Umbilical cord (tissue), 2 donors: Measurements from ENCODE around the gene TRIM26. TPM values are rescaled to one million over a fixed set of nuclear protein-coding genes. Genes with fewer than 3 reads are reported as not detected.
A peak's percentile ranks its signal among the peaks of the same experiment; 100 is the strongest.
"Not testable (repeated sequence)": the region's sequence is repeated elsewhere in the genome, so short reads cannot be mapped to it uniquely, and the experiment has no call there.

Source experiments
- DNase-seq: peaks from one replicate; pipeline ENCODE4 v3.0.0-alpha.2; 2015; ENCODE audit warnings: low spot score
- total RNA-seq: library from RNA; depleted of rRNA; stranded (reverse); fragments of >200 nt; gene quantifications from one replicate; pipeline ENCODE4 v1.2.3, GENCODE V29; 2014; ENCODE audit warnings: low replicate concordance; ENCODE audit not compliant: insufficient read depth

TRIM26 gene, protein sequence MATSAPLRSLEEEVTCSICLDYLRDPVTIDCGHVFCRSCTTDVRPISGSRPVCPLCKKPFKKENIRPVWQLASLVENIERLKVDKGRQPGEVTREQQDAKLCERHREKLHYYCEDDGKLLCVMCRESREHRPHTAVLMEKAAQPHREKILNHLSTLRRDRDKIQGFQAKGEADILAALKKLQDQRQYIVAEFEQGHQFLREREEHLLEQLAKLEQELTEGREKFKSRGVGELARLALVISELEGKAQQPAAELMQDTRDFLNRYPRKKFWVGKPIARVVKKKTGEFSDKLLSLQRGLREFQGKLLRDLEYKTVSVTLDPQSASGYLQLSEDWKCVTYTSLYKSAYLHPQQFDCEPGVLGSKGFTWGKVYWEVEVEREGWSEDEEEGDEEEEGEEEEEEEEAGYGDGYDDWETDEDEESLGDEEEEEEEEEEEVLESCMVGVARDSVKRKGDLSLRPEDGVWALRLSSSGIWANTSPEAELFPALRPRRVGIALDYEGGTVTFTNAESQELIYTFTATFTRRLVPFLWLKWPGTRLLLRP
- total RNA-seq = 15.6 TPM

DNA sequence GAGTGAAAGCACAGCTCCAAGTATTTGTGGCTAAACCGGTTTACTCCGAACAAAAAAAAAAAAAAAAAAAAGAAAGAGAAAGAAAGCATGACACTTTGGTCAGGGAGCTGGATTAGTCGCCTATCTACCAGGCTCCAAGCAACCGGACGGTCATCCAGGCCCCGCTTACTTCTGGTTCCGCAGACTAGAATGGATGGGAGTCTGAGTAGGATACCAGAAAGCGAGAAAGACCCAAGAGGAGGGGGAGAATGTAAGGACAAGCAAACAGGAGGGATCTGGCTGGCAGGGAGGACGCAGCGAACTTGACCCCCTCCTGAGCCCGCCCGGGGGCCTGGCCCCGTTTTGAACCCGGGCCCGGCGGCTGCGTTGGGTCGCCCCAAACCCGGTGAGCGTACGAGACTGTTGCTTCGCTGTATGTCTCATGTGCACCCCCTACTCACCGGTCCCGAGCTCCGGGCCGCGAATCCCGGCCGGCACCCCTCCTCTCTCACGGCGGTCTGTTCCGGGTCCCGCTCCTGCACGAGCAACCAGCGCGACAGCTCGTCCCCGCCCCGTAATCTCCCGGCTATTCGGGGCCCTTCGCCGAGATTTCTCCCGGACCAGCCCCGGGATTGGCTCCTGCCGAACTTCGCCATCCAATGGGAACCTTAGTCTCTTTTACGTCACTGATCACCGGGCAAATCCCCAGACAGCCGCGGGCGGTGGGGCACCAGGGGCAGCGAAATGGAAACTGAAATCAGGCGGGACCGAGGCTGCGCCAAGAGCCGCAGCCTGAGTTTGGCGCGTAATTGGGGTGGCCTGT lies at the start of gene TRIM26:
TRIM26 (minus strand) TSS at position 542 of the 802 bp plus-strand sequence. CDS start 14,303 bp downstream, outside the sequence.
- DNase-seq = peak; percentile 99

DNA sequence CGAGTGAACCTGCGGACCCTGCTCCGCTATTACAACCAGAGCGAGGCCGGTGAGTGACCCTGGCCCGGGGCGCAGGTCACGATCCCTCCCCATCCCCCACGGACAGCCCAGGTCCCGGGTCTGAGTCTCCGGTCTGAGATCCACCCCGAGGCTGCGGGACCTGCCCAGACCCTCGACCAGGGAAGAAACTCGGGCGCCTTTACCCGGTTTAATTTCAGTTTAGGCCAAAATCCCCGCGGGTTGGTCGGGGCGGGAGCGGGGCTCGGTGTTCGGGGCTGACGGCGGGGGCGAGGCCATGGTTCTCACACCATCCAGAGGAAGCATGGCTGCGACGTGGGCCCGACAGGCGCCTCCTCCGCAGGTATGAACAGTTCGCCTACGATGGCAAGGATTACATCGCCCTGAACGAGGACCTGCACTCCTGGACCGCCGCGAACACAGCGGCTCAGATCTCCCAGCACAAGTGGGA lies 46.9 kb upstream of the TRIM26 start:
- no peak for DNase-seq

GRCh38 chr6:30259140-30260035 lies 46.2 kb upstream of the TRIM26 start:
- DNase-seq = peak; percentile 84

GRCh38 chr6:30258204-30258603 lies 45.0 kb upstream of the TRIM26 start:
- no peak for DNase-seq

- not testable (repeated sequence) for DNase-seq
Measured at GRCh38 chr6:30252417-30252816, 39.2 kb upstream of the TRIM26 start.

GRCh38 chr6:30244560-30244959 lies 31.4 kb upstream of the TRIM26 start:
- DNase-seq = no peak

GRCh38 chr6:30238178-30238795 lies 25.1 kb upstream of the TRIM26 start:
- no peak for DNase-seq

DNA sequence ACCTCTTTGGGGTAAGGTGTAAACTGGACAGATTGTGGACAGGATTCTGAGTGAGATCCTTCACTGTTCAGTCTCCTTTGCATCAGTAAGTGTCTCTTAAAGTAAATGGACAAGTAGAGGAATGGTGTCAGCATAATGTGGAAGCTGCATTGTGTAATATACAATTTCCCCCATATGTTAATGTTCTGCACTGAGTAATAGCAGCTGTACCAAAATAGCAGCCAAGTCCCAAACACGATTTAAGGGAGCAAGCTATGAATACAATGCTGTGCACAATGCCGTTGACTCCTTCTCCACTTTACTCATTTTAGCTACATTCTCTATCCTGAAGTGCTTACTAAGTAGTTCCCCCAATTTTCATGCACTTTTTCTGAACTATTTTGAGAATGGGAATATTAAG lies 21.1 kb upstream of the TRIM26 start:
- DNase-seq = no peak

DNA sequence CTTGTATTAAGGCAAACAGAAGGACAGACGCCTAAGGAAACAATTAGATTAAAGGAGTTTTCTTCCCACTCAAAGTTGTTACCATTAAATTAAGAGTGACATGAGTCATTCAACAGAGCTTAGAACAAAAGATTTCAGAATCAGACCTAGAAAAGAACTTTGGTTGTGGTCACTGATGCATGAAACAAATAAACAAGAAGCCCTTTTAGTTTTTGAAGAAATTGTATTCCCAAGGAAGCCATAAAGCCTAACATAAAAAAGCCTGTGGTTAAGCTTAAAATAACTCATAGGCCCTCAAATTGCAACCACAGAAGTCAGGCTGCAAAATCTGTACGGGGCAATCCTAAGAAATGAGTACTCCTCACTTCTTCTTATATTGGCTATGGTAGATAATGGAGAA lies 17.9 kb upstream of the TRIM26 start:
- DNase-seq = no peak

DNA sequence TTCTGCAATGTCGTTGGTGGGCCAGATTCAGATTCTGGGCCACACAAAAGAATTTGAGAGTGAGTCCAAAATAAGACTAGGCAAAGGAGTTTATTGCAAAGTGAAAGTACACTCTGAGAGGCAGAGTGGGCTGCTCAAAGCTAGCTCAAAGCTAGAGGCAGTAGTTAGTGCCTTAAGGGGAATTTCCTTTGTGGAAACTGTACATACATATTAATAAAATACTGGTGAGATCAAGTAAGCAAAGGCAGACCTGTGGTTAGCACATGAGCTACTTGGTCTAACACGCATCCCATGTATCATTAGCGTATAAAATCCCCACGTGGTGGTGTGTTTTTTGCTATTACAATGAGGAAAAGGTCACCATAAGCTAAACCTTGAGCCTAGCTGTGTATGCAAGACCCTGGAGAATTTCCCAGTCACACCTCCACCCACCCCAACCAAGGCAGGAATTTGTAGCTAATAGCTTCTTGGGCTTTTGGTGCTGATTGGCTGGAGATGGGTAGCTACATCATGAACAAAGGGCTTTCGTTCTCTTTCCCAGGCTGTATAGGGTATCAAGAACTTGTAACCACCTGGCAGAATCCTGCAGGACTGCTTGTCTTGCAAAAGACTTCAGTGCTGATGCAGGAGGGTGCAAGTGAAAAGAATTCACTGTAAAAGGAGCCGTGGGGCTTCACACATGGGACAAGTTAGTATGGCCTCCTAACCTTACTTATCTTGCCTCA lies 14.7 kb upstream of the TRIM26 start:
- DNase-seq = no peak

DNA sequence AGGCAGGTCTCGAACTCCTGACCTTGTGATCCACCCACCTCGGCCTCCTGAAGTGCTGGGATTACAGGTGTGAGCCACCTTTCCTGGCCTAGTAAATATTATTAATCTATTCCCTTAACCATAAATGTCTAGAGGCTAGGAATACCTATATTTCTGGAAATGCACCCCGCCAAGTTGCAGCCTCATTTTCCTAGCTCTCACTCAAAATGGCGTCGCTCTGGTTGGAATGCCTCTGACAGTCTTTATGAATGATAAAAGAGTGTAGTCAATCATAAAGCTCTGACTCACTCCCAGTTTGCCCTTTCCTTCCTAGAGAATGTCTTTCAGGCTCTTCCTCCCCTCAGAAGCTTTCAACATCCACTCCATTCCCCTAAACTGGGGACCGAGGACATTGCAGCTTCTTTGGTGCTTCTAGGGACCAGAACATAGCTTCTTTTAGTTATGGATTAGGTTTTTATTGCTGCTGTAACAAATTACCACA lies 14.1 kb upstream of the TRIM26 start:
- no peak for DNase-seq

DNA sequence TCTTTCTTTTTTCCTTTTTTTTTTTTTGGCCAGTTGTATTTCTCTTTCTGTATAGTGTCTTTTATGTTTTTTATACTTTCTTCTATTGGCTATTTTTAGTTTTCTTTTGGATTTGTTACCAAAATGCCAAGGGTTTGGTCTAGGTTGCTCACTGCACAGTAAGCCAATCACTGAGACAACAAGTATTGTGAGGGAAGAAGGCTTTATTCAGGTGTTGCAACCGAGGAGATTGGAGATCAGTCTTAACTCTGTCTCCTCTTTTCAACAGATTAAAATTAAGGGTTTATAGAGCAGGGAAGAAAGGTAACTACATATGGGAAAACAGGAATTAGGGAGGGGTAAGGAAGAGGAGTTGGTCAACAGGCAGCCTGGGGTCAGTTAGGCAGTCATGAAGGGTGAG lies 10.1 kb upstream of the TRIM26 start:
- DNase-seq = no peak

DNA sequence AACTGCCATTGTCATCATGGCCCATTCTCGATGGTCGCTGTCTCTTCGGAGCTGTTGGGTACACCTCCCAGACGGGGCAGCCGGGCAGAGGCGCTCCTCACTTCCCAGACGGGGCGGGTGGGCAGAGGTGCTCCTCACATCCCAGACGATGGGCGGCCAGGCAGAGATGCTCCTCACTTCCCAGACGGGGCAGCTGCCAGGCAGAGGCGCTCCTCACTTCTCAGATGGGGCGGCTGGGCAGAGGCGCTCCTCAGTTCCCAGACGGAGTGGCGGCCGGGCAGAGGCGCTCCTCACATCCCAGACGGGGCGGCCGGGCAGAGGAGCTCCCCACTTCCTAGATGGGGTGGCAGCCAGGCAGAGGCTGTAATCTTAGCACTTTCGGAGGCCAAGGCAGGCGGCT lies 8.8 kb upstream of the TRIM26 start:
- not testable (repeated sequence) for DNase-seq

DNA sequence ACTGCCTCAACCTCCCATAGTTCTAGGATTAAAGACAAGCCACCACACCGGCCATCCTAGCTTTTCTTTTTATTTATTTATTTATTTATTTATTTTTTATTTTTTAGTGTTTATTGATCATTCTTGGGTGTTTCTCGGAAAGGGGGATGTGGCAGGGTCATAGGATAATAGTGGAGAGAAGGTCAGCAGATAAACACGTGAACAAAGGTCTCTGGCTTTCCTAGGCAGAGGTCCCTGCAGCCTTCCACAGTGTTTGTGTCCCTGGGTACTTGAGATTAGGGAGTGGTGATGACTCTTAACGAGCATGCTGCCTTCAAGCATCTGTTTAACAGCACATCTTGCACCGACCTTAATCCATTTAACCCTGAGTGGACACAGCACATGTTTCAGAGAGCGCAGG lies 8.2 kb upstream of the TRIM26 start:
- DNase-seq = not testable (repeated sequence)

GRCh38 chr6:30219244-30219643 lies 6.0 kb upstream of the TRIM26 start:
- DNase-seq = peak; percentile 43

- no peak for DNase-seq
Measured at GRCh38 chr6:30216096-30216495, 2.9 kb upstream of the TRIM26 start.

GRCh38 chr6:30214657-30214982 lies 1.4 kb upstream of the TRIM26 start:
- no peak for DNase-seq

GRCh38 chr6:30213957-30214656 lies 901 bp upstream of the TRIM26 start:
- DNase-seq = peak; percentile 85

DNA sequence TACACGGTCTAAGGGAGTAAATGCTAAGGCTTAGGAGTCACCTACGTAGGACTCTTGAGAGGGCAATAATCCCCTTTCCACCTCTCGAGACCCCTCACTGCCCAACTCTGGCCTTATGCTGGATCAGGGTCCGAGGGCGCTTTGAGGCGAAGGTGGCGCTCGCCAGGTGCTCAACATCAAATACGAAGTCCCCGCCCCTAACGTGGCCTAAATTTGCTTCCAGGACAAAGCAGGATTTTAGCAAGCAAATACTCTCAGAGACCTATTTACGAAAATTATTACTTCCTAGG lies 406 bp upstream of the TRIM26 start:
- no peak for DNase-seq

DNA sequence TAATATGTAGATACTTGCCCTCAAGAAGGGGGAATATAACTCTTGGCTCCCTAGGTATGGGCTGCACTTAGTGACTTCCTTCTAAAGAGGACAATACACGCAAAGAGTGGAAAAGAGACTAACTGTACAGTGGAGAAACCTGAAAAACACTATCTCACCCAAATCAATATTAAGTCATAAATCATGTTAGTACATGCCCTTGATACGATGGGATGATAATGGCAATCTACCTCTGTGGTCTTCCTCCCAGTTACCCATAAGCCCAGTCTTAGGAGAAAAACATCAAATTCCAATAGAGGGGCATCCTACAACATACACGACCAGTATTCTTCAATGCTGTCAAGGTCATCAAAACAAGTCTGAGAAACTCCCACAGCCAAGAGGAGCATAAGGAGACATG lies 1.3 kb downstream of the TRIM26 start:
- no peak for DNase-seq
